GM21529 (cell line): Measurements from ENCODE around the gene COPE.

Experiments used
- ATAC-seq: cut with Tn5 transposase; IDR thresholded peaks from one replicate; pipeline ENCODE4 v1.9.1; 2021; ENCODE audit not compliant: unreplicated experiment

Gene COPE

GRCh38 chr19:18868380-18869022 is 50.7 kb downstream of the COPE start:
- no peak for ATAC-seq

DNA sequence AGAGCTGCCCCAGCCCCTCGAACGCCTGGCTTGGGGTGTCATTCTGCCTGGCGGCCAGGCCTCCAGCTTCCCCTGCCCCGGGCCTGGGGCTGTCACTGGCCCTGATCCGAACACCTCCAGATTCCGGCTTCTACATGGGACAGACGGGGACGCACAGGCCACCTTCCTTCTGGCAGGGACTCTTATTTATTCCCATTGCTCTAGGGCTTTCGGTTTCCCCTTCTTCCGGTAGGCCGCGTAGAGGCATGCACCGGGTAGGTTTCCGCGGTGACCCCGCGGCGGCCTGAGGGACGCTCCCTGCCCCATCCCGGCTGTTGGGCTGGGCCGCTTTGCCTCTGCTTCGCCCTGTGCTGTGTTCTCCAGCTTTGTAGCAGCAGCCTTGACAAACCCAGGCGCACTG is 51.4 kb downstream of the COPE start:
- no peak for ATAC-seq

DNA sequence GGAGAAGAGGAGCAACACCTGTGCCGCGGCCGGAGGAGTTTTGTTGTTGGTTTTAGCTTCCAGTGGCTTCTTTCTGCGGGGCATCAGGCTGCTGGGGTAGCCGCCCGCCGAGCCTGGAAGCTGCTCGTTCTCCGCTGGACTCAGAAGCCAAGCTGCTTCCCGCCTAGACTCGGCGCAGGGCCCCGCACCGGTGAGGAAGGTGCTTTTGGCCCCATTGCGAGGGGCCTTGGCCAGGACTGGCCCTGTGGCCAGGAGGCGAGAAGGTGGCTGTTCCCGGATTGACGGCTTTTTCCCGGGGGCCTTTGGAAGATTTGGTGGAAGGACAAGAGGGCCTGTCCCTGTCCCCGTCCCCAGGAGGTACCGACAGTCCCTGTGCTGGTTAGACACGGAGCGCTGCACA is 52.0 kb downstream of the COPE start:
- ATAC-seq: no peak

GRCh38 chr19:18866800-18867123 is 52.4 kb downstream of the COPE start:
- ATAC-seq: no peak

GRCh38 chr19:18865973-18866799 is 53.0 kb downstream of the COPE start:
- ATAC-seq: no peak

GRCh38 chr19:18865106-18865972 is 53.8 kb downstream of the COPE start:
- no peak for ATAC-seq

DNA sequence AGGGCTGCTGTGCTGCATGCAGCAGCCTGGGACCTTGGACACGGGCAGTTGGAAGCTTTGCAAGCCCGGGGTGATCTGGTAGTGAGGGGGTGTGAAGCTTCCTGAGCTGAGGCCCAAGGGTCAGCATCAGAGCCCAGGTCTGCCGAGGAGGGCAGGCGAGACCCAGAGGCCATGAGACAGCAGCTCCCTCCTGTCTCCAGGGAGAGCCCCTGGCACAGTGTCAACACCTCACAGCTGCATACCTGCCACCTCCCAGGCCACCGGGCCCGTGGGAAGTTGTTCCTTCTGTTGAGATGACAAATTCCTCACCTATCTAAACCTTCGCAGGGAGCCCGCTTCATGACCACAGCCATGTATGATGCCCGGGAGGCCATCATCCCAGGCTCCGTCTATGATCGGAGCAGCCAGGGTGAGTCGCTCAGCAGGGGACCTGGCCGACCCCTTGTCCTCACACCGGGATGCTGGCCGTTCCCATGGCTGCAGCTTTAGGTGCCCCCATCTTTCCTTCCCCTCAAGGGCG is 55.3 kb downstream of the COPE start:
- no peak for ATAC-seq

DNA sequence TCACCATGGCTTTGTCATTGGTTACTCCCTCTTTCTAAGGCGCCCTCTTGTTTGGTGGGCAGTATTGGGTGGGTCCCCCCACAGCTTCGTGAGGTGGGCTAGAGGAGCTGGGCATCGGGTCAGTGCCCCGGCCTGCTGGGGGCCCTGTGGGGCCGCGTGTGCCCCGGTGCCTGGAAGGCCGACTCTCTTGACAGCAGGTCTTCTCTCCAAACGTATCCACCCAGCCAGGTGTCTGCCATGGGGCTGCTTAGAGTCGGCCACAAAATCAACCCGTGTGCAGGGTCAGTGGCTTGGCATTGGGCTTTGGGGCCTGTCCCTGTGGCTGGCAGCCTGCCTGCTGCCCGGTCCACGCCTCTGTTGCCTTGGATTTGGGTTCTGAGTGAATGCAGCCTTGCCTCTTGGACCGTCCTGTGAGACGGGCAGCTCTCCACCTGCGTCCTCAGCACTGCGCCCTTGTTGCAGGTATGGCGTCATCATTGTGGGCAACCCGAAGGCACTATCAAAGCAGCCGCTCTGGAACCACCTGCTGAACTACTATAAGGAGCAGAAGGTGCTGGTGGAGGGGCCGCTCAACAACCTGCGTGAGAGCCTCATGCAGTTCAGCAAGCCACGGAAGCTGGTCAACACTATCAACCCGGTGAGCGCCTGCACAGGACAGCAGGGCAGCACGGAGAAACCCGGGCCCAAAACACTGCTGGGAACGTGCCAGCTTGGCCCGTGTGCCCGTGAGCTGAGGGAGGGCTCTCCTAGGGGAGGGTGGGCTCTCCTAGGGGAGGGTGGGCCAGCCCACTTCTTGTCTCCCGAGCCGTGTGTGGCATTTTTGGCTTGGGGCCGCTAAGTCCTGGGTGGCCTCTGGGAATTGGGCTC is 56.0 kb downstream of the COPE start:
- no peak for ATAC-seq

DNA sequence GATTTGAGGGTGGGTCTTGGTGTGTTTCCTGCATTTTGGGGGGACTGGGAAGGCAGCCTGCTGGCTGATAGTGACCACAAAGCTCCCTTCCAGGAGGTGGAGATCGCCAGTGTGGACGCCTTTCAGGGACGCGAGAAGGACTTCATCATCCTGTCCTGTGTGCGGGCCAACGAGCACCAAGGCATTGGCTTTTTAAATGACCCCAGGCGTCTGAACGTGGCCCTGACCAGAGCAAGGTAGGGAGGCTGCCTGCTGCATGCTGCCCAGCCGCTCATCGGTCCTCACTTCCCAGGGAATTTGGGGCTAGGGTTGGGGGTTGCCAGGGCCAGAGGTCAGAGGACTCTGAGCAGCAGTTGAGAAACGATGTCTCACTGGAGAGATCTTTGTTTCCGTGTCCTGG is 57.3 kb downstream of the COPE start:
- no peak for ATAC-seq

DNA sequence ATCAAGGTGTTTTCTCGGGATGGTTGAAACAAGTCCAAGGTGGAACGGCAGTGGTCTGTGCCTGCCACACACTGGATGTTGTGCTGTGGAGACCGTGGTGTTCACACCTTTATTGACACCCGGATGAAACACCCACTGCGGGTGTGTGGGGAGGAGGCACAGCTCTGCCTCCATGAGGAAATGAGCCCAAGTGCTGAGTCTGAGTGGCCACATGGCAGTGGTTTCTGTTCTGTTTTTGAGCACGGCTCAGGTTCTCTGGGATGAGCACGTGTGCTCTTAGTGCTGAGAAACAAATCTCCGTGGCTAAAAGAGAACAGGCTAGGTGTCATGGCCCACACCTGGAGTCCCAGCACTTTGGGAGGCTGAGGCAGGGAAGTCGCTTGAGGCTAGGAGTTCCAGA is 58.0 kb downstream of the COPE start:
- ATAC-seq: no peak

GRCh38 chr19:18860725-18861124 is 58.5 kb downstream of the COPE start:
- no peak for ATAC-seq

GRCh38 chr19:18860302-18860700 is 58.9 kb downstream of the COPE start:
- no peak for ATAC-seq

GRCh38 chr19:18859676-18860301 is 59.4 kb downstream of the COPE start:
- ATAC-seq: no peak

GRCh38 chr19:18858906-18859646 is 60.1 kb downstream of the COPE start:
- no peak for ATAC-seq

- no peak for ATAC-seq
Measured at GRCh38 chr19:18857223-18857622, 62.0 kb downstream of the COPE start.

DNA sequence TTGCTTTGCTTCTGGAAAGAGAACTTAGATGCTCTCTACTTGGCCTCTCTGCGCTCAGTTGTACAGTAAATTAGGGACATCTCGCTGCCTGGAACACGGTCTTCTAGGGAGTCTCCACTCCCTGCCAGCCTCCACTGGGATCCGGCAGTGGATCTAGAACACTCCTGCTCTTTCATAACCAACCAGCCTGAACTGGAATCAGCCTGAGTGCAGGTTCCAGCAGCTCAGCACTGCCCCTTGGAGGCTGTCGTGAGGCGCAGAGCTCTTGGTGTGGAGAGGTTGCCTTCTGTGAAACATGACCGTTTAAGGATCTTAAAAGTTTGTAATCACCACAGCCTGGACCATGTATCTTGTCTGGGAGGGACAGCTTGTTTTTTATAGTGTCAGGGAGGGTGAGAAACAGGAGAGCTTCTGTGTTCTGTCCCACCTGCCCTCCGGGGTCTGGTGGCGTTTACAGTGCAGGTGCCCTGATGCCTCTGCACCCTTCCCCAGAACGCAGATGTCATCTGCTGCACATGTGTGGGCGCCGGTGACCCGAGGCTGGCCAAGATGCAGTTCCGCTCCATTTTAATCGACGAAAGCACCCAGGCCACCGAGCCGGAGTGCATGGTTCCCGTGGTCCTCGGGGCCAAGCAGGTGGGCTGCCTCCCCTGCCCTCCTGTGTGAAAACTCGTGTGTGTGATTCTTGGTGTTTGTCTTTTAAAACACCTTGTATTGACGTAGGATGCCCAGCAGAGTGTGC is 62.6 kb downstream of the COPE start:
- no peak for ATAC-seq

- no peak for ATAC-seq
Measured at GRCh38 chr19:18855647-18856384, 63.4 kb downstream of the COPE start.

GRCh38 chr19:18854982-18855381 is 64.2 kb downstream of the COPE start:
- no peak for ATAC-seq
